HuH-7.5 (cell line): ENCODE measurements around the gene CD40.

ENCODE experiments used
- DNase-seq: peaks from one replicate; pipeline ENCODE4 v3.0.0; 2011; ENCODE audit warnings: low spot score

The CD40 gene

DNA sequence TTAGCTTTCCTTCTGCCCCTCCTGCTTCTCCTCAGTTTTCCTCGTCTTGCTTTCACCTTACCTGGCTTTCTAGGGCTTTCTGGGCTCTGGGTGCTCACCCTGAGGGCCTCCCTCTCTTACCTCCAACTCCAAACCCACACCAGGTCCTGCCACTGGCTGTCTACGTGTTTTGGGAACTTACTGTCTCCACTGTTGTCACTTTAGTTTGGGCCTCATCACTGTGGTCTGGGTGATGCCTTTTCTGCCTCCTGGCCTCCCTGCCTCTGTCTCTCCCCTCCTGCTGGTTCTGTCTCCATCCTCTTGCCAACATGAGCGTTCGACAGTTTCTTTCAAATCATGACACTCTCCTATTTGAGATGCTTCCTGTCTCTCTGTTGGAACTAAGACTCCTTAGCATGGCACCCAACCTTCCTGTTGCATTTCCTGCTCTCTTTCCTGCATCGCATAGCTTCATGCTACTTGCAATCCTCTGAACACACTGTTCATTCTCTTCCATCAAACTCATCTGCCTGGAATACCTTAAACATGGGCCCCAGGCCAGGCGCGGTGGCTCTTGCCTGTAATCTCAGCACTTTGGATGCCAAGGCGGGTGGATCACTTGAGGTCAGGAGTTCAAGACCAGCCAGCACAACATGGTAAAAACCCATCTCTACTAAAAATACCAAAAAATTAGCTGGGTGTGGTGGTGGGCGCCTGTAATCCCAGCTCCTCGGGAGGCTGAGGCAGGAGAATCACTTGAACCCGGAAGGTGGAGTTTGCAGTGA, 5.5 kb downstream of the CD40 start:
- no peak for DNase-seq

- DNase-seq, result no peak
Observed at GRCh38 chr20:46126440-46127056, 8.4 kb downstream of the CD40 start.

- no peak for DNase-seq
Observed at GRCh38 chr20:46127396-46128010, 9.4 kb downstream of the CD40 start.

- peak; percentile 55 for DNase-seq
Observed at GRCh38 chr20:46128310-46129151, 10.4 kb downstream of the CD40 start.

DNA sequence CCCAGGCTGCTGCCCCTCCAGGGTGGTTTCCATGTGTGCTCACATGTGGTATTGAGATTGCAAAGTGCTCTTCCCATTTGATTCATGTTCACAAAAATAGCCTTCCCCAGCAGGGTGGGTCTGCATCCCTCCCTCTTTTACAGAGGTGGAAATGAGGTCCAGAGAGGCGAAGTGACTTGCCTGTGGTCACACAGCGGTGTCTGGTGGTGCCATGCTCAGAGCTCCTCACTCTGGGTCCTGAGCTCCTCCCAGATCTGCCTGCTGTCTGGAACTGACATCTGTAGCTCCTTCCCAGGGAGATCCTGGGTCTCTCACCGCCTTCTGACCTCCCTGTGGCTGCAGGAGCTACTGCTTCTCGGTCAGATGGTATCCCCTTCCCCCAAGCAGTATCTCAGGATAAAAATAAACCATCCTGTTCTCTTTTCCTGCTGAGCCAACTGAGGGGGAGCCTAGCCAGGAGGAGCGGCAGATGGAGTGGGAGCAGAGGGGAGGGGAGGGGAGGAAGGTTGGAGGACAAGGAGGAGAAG, 11.9 kb downstream of the CD40 start:
- no peak for DNase-seq

DNA sequence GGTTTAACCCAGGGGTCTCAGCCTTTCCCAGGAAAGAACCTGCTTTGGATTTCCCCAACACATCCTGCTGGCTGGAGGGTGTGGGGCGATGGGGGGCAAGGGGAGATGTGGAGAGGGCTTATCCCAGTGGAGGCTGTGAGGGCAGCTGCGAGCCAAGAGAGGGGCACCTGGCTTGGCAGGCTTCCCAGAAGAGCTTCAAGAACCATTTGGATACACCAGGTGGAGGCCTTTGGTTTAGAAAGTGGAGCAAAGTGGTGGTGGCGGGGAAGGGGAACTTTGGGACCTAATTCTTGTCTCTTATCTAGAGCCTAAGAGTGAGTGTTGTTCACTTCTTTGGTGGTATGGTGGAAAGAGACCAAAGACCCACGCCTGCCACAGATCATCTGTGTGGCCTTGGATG, 12.4 kb downstream of the CD40 start:
- no peak for DNase-seq

DNA sequence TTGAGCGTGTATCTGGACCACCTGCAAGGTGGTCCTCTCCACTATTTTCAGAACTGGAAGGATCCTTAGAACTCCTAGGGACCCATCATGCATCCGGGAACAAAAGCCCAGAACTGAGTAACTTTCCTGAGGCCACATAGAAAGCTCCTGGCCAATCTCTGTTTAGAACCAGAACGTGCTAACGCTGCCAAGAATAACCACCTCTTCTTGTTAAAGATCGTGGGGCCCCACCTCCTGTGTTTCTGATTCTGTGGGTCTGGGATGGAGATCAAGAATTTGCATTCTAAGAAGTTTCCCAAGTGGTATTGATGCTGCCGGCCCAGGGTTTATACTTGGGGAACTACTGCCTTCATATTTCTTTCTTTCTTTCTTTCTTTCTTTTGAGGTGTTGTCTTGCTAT, 13.3 kb downstream of the CD40 start:
- DNase-seq, result no peak

GRCh38 chr20:46132705-46133120, 14.6 kb downstream of the CD40 start:
- peak; percentile 80 for DNase-seq

- no peak for DNase-seq
Observed at GRCh38 chr20:46133886-46134654, 16.0 kb downstream of the CD40 start.

DNA sequence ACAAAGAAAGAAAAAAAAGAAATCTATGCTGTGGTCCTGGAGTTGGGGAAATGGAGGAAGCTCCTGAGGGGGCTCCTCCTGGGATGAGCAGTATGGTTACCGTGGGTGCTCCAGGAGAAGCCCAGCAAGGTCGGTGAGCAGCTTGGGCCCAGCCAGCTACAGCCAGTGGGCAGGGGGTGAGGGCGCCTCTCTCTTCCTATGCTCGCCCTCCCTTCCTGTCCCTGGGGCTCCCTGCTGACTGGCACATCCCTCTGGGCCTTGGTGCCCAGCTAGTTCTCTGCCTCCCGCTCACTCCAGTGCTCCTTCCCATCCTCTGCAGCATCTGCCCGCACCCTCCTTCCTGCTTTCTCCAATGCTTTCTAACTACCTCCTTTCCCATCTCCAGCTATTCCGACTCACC, 16.6 kb downstream of the CD40 start:
- DNase-seq, result no peak

GRCh38 chr20:46135856-46136633, 17.9 kb downstream of the CD40 start:
- DNase-seq, result no peak

DNA sequence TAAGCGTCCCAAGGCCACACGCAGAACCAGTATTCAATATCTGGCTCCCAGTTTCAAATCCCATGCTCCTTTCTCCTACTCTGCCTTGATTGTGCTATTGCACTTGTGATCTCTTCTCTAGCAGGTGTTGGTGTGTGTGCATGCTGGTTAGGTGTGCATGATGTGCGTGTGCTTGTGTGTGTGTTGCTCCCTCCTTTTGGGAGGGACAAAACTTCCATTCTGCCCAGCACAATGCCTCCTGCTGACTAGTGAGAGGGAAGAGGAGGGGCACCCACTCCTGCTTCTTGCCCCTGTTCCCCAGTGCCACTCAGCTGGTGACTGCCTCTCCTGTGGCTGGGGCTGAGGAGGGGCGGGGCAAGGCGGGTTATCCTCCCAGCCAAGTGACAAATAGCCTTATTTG, 19.7 kb downstream of the CD40 start:
- no peak for DNase-seq

GRCh38 chr20:46139266-46139889, 21.3 kb downstream of the CD40 start:
- no peak for DNase-seq

GRCh38 chr20:46139908-46140482, 21.9 kb downstream of the CD40 start:
- DNase-seq, result no peak

DNA sequence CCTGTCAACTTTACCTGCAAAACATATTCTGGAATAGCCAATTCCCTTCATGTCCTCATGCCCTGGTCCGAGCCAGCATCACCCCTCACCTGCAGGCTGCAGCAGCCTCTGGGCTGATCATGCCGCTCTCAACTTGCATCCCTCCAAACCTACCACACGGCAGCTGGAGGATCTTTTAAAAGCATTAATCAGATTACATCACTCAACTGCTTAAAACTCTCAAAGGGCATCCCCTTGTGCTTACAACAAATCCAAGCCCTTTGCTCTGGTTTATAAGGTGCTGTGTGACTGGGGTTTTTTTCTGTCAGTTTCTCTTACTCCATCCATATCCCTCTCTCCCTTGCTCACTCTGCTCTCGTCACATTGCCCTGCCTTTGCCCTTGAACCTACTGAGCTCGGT, 24.0 kb downstream of the CD40 start:
- no peak for DNase-seq

- DNase-seq, result no peak
Observed at GRCh38 chr20:46144432-46145025, 26.4 kb downstream of the CD40 start.

GRCh38 chr20:46145713-46146112, 27.6 kb downstream of the CD40 start:
- DNase-seq, result no peak

- DNase-seq, result no peak
Observed at GRCh38 chr20:46148313-46149208, 30.4 kb downstream of the CD40 start.
